ENCODE measurements around the gene NMNAT2.

The NMNAT2 gene

GRCh38 chr1:183304440-183305107, 113.6 kb downstream of the NMNAT2 start:
- H3K4me3 ChIP-seq (ENCODE audit: low read length in 2 of 2) = no peak overlapping the region

GRCh38 chr1:183303901-183304300, 114.3 kb downstream of the NMNAT2 start:
- H3K27me3 ChIP-seq (ENCODE audit: control insufficient read depth in 2 of 2, insufficient read depth in 2 of 2, low read length in 2 of 2) = no peaks in the 10 kb centered on the region
- no peaks in the 10 kb centered on the region for H3K9me3 ChIP-seq (ENCODE audit: control insufficient read depth in 2 of 2, low read length in 2 of 2)
- no peak overlapping the region for H3K9ac ChIP-seq (ENCODE audit: low read depth in 1 of 2, low read length in 2 of 2)
- H3K27ac ChIP-seq (ENCODE audit: low read depth in 2 of 2, low read length in 2 of 2) = no peak overlapping the region
- no peak overlapping the region for H3K4me3 ChIP-seq (ENCODE audit: low read length in 2 of 2)
- H3K36me3 ChIP-seq (ENCODE audit: control insufficient read depth in 2 of 2, insufficient read depth in 2 of 2, low read length in 2 of 2) = no peaks in the 10 kb centered on the region
- no peaks in the 10 kb centered on the region for H3K4me1 ChIP-seq (ENCODE audit: control insufficient read depth in 2 of 2, insufficient read depth in 2 of 2, low read length in 2 of 2)

More at GRCh38 chr1:183304440-183305107, 113.6 kb downstream of the NMNAT2 start:
- H3K36me3 ChIP-seq (ENCODE audit: control insufficient read depth in 2 of 2, insufficient read depth in 2 of 2, low read length in 2 of 2) = no peaks in the 10 kb centered on the region
- no peak overlapping the region for H3K27ac ChIP-seq (ENCODE audit: low read depth in 2 of 2, low read length in 2 of 2)
- no peaks in the 10 kb centered on the region for H3K9me3 ChIP-seq (ENCODE audit: control insufficient read depth in 2 of 2, low read length in 2 of 2)
- H3K4me1 ChIP-seq (ENCODE audit: control insufficient read depth in 2 of 2, insufficient read depth in 2 of 2, low read length in 2 of 2) = no peaks in the 10 kb centered on the region
- H3K27me3 ChIP-seq (ENCODE audit: control insufficient read depth in 2 of 2, insufficient read depth in 2 of 2, low read length in 2 of 2) = no peaks in the 10 kb centered on the region
- H3K9ac ChIP-seq (ENCODE audit: low read depth in 1 of 2, low read length in 2 of 2) = no peak overlapping the region

GRCh38 chr1:183303323-183303645, 114.9 kb downstream of the NMNAT2 start:
- no peak overlapping the region for H3K9ac ChIP-seq (ENCODE audit: low read depth in 1 of 2, low read length in 2 of 2)
- H3K4me1 ChIP-seq (ENCODE audit: control insufficient read depth in 2 of 2, insufficient read depth in 2 of 2, low read length in 2 of 2) = no peaks in the 10 kb centered on the region
- H3K36me3 ChIP-seq (ENCODE audit: control insufficient read depth in 2 of 2, insufficient read depth in 2 of 2, low read length in 2 of 2) = no peaks in the 10 kb centered on the region
- H3K27ac ChIP-seq (ENCODE audit: low read depth in 2 of 2, low read length in 2 of 2) = no peak overlapping the region
- H3K9me3 ChIP-seq (ENCODE audit: control insufficient read depth in 2 of 2, low read length in 2 of 2) = no peaks in the 10 kb centered on the region
- no peak overlapping the region for H3K4me3 ChIP-seq (ENCODE audit: low read length in 2 of 2)
- H3K27me3 ChIP-seq (ENCODE audit: control insufficient read depth in 2 of 2, insufficient read depth in 2 of 2, low read length in 2 of 2) = no peaks in the 10 kb centered on the region

GRCh38 chr1:183302452-183303322, 115.5 kb downstream of the NMNAT2 start:
- H3K9me3 ChIP-seq (ENCODE audit: control insufficient read depth in 2 of 2, low read length in 2 of 2) = no peaks in the 10 kb centered on the region
- no peak overlapping the region for H3K9ac ChIP-seq (ENCODE audit: low read depth in 1 of 2, low read length in 2 of 2)
- no peaks in the 10 kb centered on the region for H3K4me1 ChIP-seq (ENCODE audit: control insufficient read depth in 2 of 2, insufficient read depth in 2 of 2, low read length in 2 of 2)
- H3K36me3 ChIP-seq (ENCODE audit: control insufficient read depth in 2 of 2, insufficient read depth in 2 of 2, low read length in 2 of 2) = no peaks in the 10 kb centered on the region
- no peaks in the 10 kb centered on the region for H3K27me3 ChIP-seq (ENCODE audit: control insufficient read depth in 2 of 2, insufficient read depth in 2 of 2, low read length in 2 of 2)
- no peak overlapping the region for H3K27ac ChIP-seq (ENCODE audit: low read depth in 2 of 2, low read length in 2 of 2)
- no peak overlapping the region for H3K4me3 ChIP-seq (ENCODE audit: low read length in 2 of 2)

GRCh38 chr1:183301239-183301638, 116.9 kb downstream of the NMNAT2 start:
- H3K9me3 ChIP-seq (ENCODE audit: control insufficient read depth in 2 of 2, low read length in 2 of 2) = no peaks in the 10 kb centered on the region
- no peaks in the 10 kb centered on the region for H3K4me1 ChIP-seq (ENCODE audit: control insufficient read depth in 2 of 2, insufficient read depth in 2 of 2, low read length in 2 of 2)
- no peaks in the 10 kb centered on the region for H3K27me3 ChIP-seq (ENCODE audit: control insufficient read depth in 2 of 2, insufficient read depth in 2 of 2, low read length in 2 of 2)
- H3K9ac ChIP-seq (ENCODE audit: low read depth in 1 of 2, low read length in 2 of 2) = no peak overlapping the region
- no peak overlapping the region for H3K27ac ChIP-seq (ENCODE audit: low read depth in 2 of 2, low read length in 2 of 2)
- no peaks in the 10 kb centered on the region for H3K36me3 ChIP-seq (ENCODE audit: control insufficient read depth in 2 of 2, insufficient read depth in 2 of 2, low read length in 2 of 2)
- no peak overlapping the region for H3K4me3 ChIP-seq (ENCODE audit: low read length in 2 of 2)

- no peak overlapping the region for H3K9ac ChIP-seq (ENCODE audit: low read depth in 1 of 2, low read length in 2 of 2)
- H3K36me3 ChIP-seq (ENCODE audit: control insufficient read depth in 2 of 2, insufficient read depth in 2 of 2, low read length in 2 of 2) = no peaks in the 10 kb centered on the region
- H3K27ac ChIP-seq (ENCODE audit: low read depth in 2 of 2, low read length in 2 of 2) = no peak overlapping the region
- H3K4me3 ChIP-seq (ENCODE audit: low read length in 2 of 2) = no peak overlapping the region
- H3K27me3 ChIP-seq (ENCODE audit: control insufficient read depth in 2 of 2, insufficient read depth in 2 of 2, low read length in 2 of 2) = no peaks in the 10 kb centered on the region
- H3K4me1 ChIP-seq (ENCODE audit: control insufficient read depth in 2 of 2, insufficient read depth in 2 of 2, low read length in 2 of 2) = no peaks in the 10 kb centered on the region
- H3K9me3 ChIP-seq (ENCODE audit: control insufficient read depth in 2 of 2, low read length in 2 of 2) = no peaks in the 10 kb centered on the region
Measured at GRCh38 chr1:183300828-183301227, 117.4 kb downstream of the NMNAT2 start.

GRCh38 chr1:183300395-183300794, 117.8 kb downstream of the NMNAT2 start:
- no peak overlapping the region for H3K4me3 ChIP-seq (ENCODE audit: low read length in 2 of 2)
- no peaks in the 10 kb centered on the region for H3K4me1 ChIP-seq (ENCODE audit: control insufficient read depth in 2 of 2, insufficient read depth in 2 of 2, low read length in 2 of 2)
- no peaks in the 10 kb centered on the region for H3K9me3 ChIP-seq (ENCODE audit: control insufficient read depth in 2 of 2, low read length in 2 of 2)

GRCh38 chr1:183296782-183297181, 121.4 kb downstream of the NMNAT2 start:
- no peaks in the 10 kb centered on the region for H3K36me3 ChIP-seq (ENCODE audit: control insufficient read depth in 2 of 2, insufficient read depth in 2 of 2, low read length in 2 of 2)

More at GRCh38 chr1:183300395-183300794, 117.8 kb downstream of the NMNAT2 start:
- no peaks in the 10 kb centered on the region for H3K27me3 ChIP-seq (ENCODE audit: control insufficient read depth in 2 of 2, insufficient read depth in 2 of 2, low read length in 2 of 2)
- H3K9ac ChIP-seq (ENCODE audit: low read depth in 1 of 2, low read length in 2 of 2) = no peak overlapping the region
- no peaks in the 10 kb centered on the region for H3K36me3 ChIP-seq (ENCODE audit: control insufficient read depth in 2 of 2, insufficient read depth in 2 of 2, low read length in 2 of 2)
- no peak overlapping the region for H3K27ac ChIP-seq (ENCODE audit: low read depth in 2 of 2, low read length in 2 of 2)

GRCh38 chr1:183295521-183295920, 122.7 kb downstream of the NMNAT2 start:
- H3K4me1 ChIP-seq (ENCODE audit: control insufficient read depth in 2 of 2, insufficient read depth in 2 of 2, low read length in 2 of 2) = no peaks in the 10 kb centered on the region
- H3K36me3 ChIP-seq (ENCODE audit: control insufficient read depth in 2 of 2, insufficient read depth in 2 of 2, low read length in 2 of 2) = no peaks in the 10 kb centered on the region
- no peaks in the 10 kb centered on the region for H3K9me3 ChIP-seq (ENCODE audit: control insufficient read depth in 2 of 2, low read length in 2 of 2)
- H3K9ac ChIP-seq (ENCODE audit: low read depth in 1 of 2, low read length in 2 of 2) = no peak overlapping the region
- H3K27ac ChIP-seq (ENCODE audit: low read depth in 2 of 2, low read length in 2 of 2) = no peak overlapping the region
- H3K4me3 ChIP-seq (ENCODE audit: low read length in 2 of 2) = no peak overlapping the region
- no peaks in the 10 kb centered on the region for H3K27me3 ChIP-seq (ENCODE audit: control insufficient read depth in 2 of 2, insufficient read depth in 2 of 2, low read length in 2 of 2)

More at GRCh38 chr1:183296782-183297181, 121.4 kb downstream of the NMNAT2 start:
- Histone ChIP-seq H3K4me1 (ENCODE audit: control insufficient read depth in 2 of 2, insufficient read depth in 2 of 2, low read length in 2 of 2) (no peaks in the 10 kb centered on the region), H3K27ac (ENCODE audit: low read depth in 2 of 2, low read length in 2 of 2) (no peak overlapping the region), H3K9me3 (ENCODE audit: control insufficient read depth in 2 of 2, low read length in 2 of 2) (no peaks in the 10 kb centered on the region), H3K9ac (ENCODE audit: low read depth in 1 of 2, low read length in 2 of 2) (no peak overlapping the region), H3K4me3 (ENCODE audit: low read length in 2 of 2) (no peak overlapping the region), H3K27me3 (ENCODE audit: control insufficient read depth in 2 of 2, insufficient read depth in 2 of 2, low read length in 2 of 2) (no peaks in the 10 kb centered on the region)

GRCh38 chr1:183293876-183294275, 124.3 kb downstream of the NMNAT2 start:
- Histone ChIP-seq H3K4me1 (ENCODE audit: control insufficient read depth in 2 of 2, insufficient read depth in 2 of 2, low read length in 2 of 2) (no peaks in the 10 kb centered on the region), H3K36me3 (ENCODE audit: control insufficient read depth in 2 of 2, insufficient read depth in 2 of 2, low read length in 2 of 2) (no peaks in the 10 kb centered on the region), H3K9ac (ENCODE audit: low read depth in 1 of 2, low read length in 2 of 2) (no peak overlapping the region), H3K9me3 (ENCODE audit: control insufficient read depth in 2 of 2, low read length in 2 of 2) (no peaks in the 10 kb centered on the region), H3K27me3 (ENCODE audit: control insufficient read depth in 2 of 2, insufficient read depth in 2 of 2, low read length in 2 of 2) (no peaks in the 10 kb centered on the region), H3K27ac (ENCODE audit: low read depth in 2 of 2, low read length in 2 of 2) (no peak overlapping the region), H3K4me3 (ENCODE audit: low read length in 2 of 2) (no peak overlapping the region)

All from mucosa of rectum (tissue), 2 donors.